Ishikawa (cell line): ENCODE results near the gene PCNT.

Source experiments
- RAD21 ChIP-seq: IDR thresholded peaks from 2 replicates; pipeline ENCODE4 v1.6.1; 2012; ENCODE audit warnings: low read depth
- TAF1 ChIP-seq: IDR thresholded peaks from 2 replicates; pipeline ENCODE4 v1.6.1; 2012; ENCODE audit warnings: low read depth, mild to moderate bottlenecking
- TF ChIP-seq, protein P1 (sequence below): IDR thresholded peaks from 2 replicates; pipeline ENCODE4 v1.6.1; 2012; ENCODE audit warnings: low read depth, mild to moderate bottlenecking

DNA sequence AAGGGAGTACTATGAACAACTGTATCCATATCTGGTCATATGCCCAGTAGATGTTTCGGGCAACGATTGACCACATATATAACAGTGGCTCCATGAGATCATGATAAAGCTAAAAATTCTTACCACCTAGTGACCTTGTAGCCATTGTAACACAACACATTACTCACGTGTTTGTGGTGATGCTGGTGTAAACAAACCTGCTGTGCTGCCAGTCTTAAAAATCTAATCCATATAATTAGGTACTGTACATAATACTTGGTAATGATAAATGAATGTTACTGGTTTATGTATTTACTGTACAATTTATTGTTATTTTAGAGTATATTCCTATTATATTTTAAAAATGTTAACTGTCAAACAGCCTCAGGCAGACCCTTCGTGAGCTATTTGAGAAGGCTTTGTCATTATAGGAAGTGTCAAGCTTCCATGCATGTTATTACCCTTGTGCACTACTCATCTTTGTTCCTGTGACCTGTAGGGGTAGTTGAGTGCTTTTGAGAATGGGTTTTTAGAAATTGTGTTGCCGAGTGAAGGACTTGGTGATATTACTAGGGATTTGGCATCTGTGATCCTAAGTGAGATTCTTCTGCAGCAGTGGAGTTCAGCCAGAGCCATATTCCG is 158.4 kb downstream of the PCNT start:
- TF ChIP-seq TAF1 (no peak), RAD21 (no peak)
- TF ChIP-seq, protein P1, sequence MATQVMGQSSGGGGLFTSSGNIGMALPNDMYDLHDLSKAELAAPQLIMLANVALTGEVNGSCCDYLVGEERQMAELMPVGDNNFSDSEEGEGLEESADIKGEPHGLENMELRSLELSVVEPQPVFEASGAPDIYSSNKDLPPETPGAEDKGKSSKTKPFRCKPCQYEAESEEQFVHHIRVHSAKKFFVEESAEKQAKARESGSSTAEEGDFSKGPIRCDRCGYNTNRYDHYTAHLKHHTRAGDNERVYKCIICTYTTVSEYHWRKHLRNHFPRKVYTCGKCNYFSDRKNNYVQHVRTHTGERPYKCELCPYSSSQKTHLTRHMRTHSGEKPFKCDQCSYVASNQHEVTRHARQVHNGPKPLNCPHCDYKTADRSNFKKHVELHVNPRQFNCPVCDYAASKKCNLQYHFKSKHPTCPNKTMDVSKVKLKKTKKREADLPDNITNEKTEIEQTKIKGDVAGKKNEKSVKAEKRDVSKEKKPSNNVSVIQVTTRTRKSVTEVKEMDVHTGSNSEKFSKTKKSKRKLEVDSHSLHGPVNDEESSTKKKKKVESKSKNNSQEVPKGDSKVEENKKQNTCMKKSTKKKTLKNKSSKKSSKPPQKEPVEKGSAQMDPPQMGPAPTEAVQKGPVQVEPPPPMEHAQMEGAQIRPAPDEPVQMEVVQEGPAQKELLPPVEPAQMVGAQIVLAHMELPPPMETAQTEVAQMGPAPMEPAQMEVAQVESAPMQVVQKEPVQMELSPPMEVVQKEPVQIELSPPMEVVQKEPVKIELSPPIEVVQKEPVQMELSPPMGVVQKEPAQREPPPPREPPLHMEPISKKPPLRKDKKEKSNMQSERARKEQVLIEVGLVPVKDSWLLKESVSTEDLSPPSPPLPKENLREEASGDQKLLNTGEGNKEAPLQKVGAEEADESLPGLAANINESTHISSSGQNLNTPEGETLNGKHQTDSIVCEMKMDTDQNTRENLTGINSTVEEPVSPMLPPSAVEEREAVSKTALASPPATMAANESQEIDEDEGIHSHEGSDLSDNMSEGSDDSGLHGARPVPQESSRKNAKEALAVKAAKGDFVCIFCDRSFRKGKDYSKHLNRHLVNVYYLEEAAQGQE = no peak
